Rectal smooth muscle tissue (tissue), 1 donor: ENCODE data around the gene LZTFL1.

Experiments
- H3K27ac ChIP-seq: one replicate; pipeline ENCODE4 v1.7.0; 2013; ENCODE audit warnings: low read depth, low read length, inconsistent platforms
- H3K27me3 ChIP-seq: one replicate; pipeline ENCODE4 v1.7.0; 2013; ENCODE audit warnings: low read length; ENCODE audit not compliant: control insufficient read depth, insufficient read depth
- H3K36me3 ChIP-seq: one replicate; pipeline ENCODE4 v1.7.0; 2013; ENCODE audit warnings: low read length; ENCODE audit not compliant: control insufficient read depth, insufficient read depth
- H3K4me1 ChIP-seq: one replicate; pipeline ENCODE4 v1.7.0; 2013; ENCODE audit warnings: low read length; ENCODE audit not compliant: control insufficient read depth, insufficient read depth
- H3K4me3 ChIP-seq: one replicate; pipeline ENCODE4 v1.7.0; 2013; ENCODE audit warnings: low read length
- H3K9ac ChIP-seq: one replicate; pipeline ENCODE4 v1.7.0; 2013; ENCODE audit warnings: low read length

LZTFL1 gene

DNA sequence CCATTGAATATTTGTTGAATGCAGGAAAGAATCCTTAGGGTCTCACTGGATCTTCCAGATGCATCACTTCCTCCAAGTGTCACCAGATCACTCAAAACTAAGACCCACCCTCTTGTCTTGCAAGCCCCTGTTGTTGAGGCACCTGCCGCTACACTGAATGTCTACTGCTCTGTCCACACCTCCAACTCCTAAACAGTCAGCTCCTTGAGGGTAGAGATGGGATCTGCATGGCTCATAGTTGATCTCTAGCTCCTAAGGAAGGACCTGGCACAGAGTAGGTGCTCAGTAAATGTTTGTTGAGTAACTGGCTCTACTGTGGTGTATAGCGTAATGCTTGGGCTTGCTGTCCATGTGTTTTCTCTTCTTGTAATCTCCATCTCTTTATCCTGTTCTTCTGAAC lies 54.4 kb downstream of the LZTFL1 start:
- no peaks in the 10 kb centered on the region for H3K36me3 ChIP-seq
- no peaks in the 10 kb centered on the region for H3K4me1 ChIP-seq
- no peak overlapping the region for H3K4me3 ChIP-seq
- no peak overlapping the region for H3K27ac ChIP-seq
- no peak overlapping the region for H3K9ac ChIP-seq
- H3K27me3 ChIP-seq, result peaks cover 4% of the 10 kb centered on the region

DNA sequence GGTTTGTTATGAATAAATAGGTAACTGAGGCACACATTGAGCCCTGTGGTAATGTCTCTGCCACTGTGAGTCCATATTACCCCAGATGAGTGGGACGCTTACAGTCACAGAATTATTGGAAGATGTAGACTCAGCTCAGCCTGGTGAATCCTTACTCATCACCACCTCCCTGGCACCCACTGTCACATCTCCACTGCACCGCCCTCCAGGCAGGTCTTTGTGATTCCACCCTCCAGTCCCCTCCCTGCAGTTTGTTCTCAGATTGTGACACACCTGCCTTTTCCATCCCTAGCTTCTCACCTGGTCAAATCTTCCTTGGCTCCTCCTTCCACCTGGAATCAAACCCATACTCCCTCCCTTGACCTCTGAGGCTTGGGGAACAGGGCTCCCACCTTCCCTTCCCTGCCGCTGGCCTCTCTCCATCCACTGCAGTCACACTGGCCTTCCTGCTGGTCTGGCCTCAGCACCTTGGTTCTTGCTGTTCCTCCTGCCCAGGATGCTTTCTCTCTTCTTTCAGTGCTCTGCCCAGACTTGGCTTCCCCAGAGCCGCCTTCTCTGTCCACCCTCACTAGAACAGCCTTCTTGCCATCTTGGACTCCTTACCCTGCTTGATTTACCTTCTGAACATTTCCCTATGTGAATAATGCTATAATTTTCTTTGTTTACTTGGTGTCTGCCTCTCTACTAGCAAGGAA lies 55.0 kb downstream of the LZTFL1 start:
- Histone ChIP-seq H3K4me1 (no peaks in the 10 kb centered on the region), H3K27ac (no peak overlapping the region), H3K4me3 (no peak overlapping the region), H3K9ac (no peak overlapping the region), H3K36me3 (no peaks in the 10 kb centered on the region), H3K27me3 (peaks cover 4% of the 10 kb centered on the region)

DNA sequence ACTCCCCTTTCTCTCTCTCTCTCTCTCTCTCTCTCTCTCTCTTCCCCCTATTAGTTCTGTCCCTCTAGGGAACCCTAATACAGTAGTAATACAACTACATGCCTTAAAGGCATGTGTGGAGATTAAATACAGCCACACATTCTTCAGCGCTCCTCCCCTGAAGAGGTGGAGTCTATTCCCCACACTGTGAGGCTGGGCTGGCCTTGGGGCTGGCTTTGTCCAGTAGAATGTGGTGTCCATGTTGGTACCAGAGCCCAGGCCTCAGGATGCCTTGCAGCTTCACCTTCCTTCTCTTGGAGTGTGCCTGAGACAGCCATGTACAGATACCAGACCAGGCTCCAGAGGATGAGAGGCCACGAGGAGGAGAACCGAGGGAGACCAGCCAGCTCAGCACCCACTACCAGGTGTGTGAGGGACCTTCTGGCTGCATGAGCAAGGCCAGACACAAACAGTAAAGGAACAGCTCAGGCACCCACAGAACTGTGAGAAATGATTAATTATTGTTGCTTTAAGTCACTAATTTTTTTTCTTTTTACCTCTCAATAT lies 56.2 kb downstream of the LZTFL1 start:
- H3K9ac ChIP-seq, result no peak overlapping the region
- no peaks in the 10 kb centered on the region for H3K4me1 ChIP-seq
- no peaks in the 10 kb centered on the region for H3K36me3 ChIP-seq
- H3K27me3 ChIP-seq, result peaks cover 4% of the 10 kb centered on the region
- no peak overlapping the region for H3K27ac ChIP-seq
- no peak overlapping the region for H3K4me3 ChIP-seq

GRCh38 chr3:45783667-45784066 lies 58.3 kb downstream of the LZTFL1 start:
- Histone ChIP-seq H3K27me3 (no peaks in the 10 kb centered on the region), H3K27ac (no peak overlapping the region), H3K4me1 (no peaks in the 10 kb centered on the region), H3K4me3 (no peak overlapping the region), H3K9ac (no peak overlapping the region), H3K36me3 (no peaks in the 10 kb centered on the region)

GRCh38 chr3:45782381-45782780 lies 59.5 kb downstream of the LZTFL1 start:
- no peak overlapping the region for H3K27ac ChIP-seq
- no peak overlapping the region for H3K4me3 ChIP-seq
- no peaks in the 10 kb centered on the region for H3K27me3 ChIP-seq
- no peaks in the 10 kb centered on the region for H3K4me1 ChIP-seq
- no peaks in the 10 kb centered on the region for H3K36me3 ChIP-seq
- no peak overlapping the region for H3K9ac ChIP-seq

DNA sequence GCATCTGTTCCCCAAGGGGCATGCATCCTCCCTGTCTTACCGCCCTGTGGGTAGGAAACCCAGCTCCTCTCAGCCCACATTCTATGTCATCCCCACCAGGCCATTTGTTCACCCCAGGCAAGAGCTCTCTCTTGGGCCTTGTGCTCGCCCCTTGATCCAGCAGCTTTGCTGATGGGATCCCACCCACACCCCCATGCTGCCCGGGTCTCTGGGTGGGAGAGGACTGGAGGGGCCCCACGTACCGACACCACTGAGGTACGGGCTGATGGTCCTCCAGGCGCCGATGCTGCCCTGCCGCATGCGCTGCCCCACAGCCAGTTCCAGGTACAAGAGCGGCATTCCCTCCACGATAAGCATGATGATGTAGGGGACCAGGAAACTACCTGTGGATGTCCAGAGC lies 60.1 kb downstream of the LZTFL1 start:
- Histone ChIP-seq H3K4me3 (no peak overlapping the region), H3K27ac (no peak overlapping the region), H3K36me3 (no peaks in the 10 kb centered on the region), H3K9ac (no peak overlapping the region), H3K4me1 (no peaks in the 10 kb centered on the region), H3K27me3 (no peaks in the 10 kb centered on the region)

DNA sequence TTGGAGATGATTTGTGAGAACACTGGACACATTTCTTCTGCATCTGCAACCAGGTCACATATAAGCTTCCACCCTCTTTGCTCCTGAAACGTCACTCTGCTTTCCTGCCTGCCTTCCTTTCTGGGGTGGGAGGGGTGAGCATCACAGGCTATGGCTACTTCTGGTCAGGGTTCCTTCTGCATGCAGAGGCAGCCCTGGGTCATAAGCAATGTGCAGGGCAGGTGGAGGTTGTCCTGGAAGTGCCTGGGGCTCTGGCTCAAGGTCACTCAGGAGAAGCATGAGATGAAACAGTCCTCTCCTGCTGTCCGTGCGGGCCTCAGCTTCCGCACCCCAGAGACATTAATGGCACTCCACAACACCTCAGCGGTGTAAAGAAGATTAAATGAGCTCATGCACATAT lies 60.6 kb downstream of the LZTFL1 start:
- no peak overlapping the region for H3K4me3 ChIP-seq
- H3K27ac ChIP-seq, result no peak overlapping the region
- no peaks in the 10 kb centered on the region for H3K27me3 ChIP-seq
- H3K9ac ChIP-seq, result no peak overlapping the region
- no peaks in the 10 kb centered on the region for H3K36me3 ChIP-seq
- no peaks in the 10 kb centered on the region for H3K4me1 ChIP-seq

GRCh38 chr3:45779746-45780735 lies 61.9 kb downstream of the LZTFL1 start:
- H3K4me3 ChIP-seq, result no peak overlapping the region
- H3K27ac ChIP-seq, result no peak overlapping the region
- no peak overlapping the region for H3K9ac ChIP-seq
- no peaks in the 10 kb centered on the region for H3K27me3 ChIP-seq
- no peaks in the 10 kb centered on the region for H3K36me3 ChIP-seq
- no peaks in the 10 kb centered on the region for H3K4me1 ChIP-seq

- Histone ChIP-seq H3K27ac (no peak overlapping the region), H3K9ac (no peak overlapping the region), H3K36me3 (no peaks in the 10 kb centered on the region), H3K4me1 (no peaks in the 10 kb centered on the region), H3K4me3 (no peak overlapping the region), H3K27me3 (no peaks in the 10 kb centered on the region)
Measured at GRCh38 chr3:45778761-45779201, 63.1 kb downstream of the LZTFL1 start.

DNA sequence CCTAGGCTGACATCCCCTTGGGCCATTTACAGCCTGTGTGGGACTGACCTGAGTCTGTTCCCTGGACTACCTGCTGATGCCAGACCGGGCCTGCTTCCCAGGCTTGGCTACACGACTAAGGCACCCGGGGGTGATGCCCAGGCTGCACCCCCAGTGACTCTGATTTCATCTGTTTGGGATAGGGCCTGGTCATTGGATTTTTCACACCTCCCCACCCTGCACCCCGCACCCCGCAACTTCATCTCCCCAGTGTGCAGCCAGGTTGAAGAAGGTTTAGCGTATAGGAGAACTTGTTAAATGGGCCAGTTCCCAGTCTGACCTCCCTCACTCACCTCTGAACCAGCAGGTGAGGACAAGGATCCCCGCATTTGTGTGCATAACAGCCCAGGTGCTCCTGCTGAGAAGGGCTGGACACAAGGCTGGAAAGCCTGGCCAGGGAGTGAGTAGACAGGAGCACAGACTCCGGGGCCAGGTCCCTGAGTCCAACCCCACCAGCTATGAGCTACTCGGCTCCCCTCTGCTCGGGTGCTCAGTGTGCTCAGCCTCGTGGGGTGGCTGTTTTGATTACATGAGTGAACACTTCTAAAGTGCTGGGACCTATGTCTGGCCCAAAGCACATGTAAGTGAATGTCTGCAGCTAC lies 64.1 kb downstream of the LZTFL1 start:
- Histone ChIP-seq H3K9ac (no peak overlapping the region), H3K27ac (no peak overlapping the region), H3K4me3 (no peak overlapping the region), H3K27me3 (no peaks in the 10 kb centered on the region), H3K36me3 (no peaks in the 10 kb centered on the region), H3K4me1 (no peaks in the 10 kb centered on the region)

GRCh38 chr3:45777111-45777745 lies 64.7 kb downstream of the LZTFL1 start:
- no peaks in the 10 kb centered on the region for H3K36me3 ChIP-seq
- H3K9ac ChIP-seq, result no peak overlapping the region
- no peaks in the 10 kb centered on the region for H3K27me3 ChIP-seq
- H3K4me1 ChIP-seq, result no peaks in the 10 kb centered on the region
- H3K27ac ChIP-seq, result no peak overlapping the region
- no peak overlapping the region for H3K4me3 ChIP-seq

DNA sequence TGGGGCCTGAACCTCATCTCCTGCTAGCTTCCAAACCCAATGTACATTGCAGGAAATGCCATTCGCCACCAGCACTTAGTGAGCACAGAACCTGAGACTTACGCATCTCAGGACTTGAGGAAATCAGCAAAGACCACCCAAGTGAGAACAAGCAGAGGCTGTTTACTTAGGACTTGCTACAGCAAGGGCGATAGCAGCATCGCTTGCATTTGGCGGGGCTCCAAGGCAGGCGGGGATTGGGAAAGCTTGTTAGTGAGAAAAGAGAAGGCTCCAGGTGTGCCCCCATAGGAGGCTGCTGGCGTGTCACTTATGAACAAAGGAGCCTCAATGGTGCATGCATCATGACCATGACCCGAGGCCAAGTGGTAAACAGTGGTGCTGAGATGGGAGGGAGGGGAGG lies 65.3 kb downstream of the LZTFL1 start:
- no peak overlapping the region for H3K9ac ChIP-seq
- no peak overlapping the region for H3K4me3 ChIP-seq
- H3K27me3 ChIP-seq, result no peaks in the 10 kb centered on the region
- no peaks in the 10 kb centered on the region for H3K36me3 ChIP-seq
- H3K27ac ChIP-seq, result no peak overlapping the region
- H3K4me1 ChIP-seq, result no peaks in the 10 kb centered on the region
